Peyer's patch (tissue), 4 donors: ENCODE data around the gene GABRD. TPM values are rescaled to one million over a fixed set of nuclear protein-coding genes. Genes with fewer than 3 reads are reported as not detected.

Source experiments
- DNase-seq, 3 donors: peaks; one replicate each; pipeline ENCODE4 v3.0.0-alpha.2; 2017 to 2019
- H3K27ac ChIP-seq, 4 donors: fragments of 200-600 bp; sonication (generic); one replicate each; pipeline ENCODE4 v1.5.1; 2016 to 2019
- H3K27me3 ChIP-seq, 2 donors: fragments of 200-600 bp; sonication (generic); one replicate each; pipeline ENCODE4 v1.5.1; 2019
- H3K36me3 ChIP-seq, 3 donors: fragments of 200-600 bp; sonication (generic); one replicate each; pipeline ENCODE4 v1.5.1; 2016 to 2019
- H3K4me1 ChIP-seq, 4 donors: fragments of 200-600 bp; sonication (generic); one replicate each; pipeline ENCODE4 v1.5.1; 2016 to 2019
- H3K4me3 ChIP-seq, 4 donors: fragments of 200-600 bp; sonication (generic); 1 replicate in 3 of 4; 2 replicates in 1 of 4; pipeline ENCODE4 v1.5.1; 2016 to 2019; ENCODE audit warnings: mild to moderate bottlenecking in 1 of 4
- H3K9me3 ChIP-seq, 4 donors: fragments of 200-600 bp; sonication (generic); one replicate each; pipeline ENCODE4 v1.5.1; 2016 to 2019; ENCODE audit warnings: mild to moderate bottlenecking in 1 of 4
- POLR2A ChIP-seq, 2 donors: fragments of 450-650 bp; IDR thresholded peaks; one replicate each; pipeline ENCODE4 v1.5.1; 2017; ENCODE audit warnings: antibody characterized with exemption in 2 of 2, mild to moderate bottlenecking in 2 of 2, moderate library complexity in 2 of 2
- total RNA-seq, 4 donors: library from RNA; depleted of rRNA; stranded (reverse); fragments of >200 nt; gene quantifications; one replicate each; pipeline ENCODE4 v1.1.0, GENCODE V29; 2016
- TF ChIP-seq, protein P1 (sequence below), 6 experiments: fragments of 450-650 bp in 4 of 6; fragments of 200-600 bp in 2 of 6; sonication (generic) in 1 of 6; IDR thresholded peaks; one replicate each; pipeline ENCODE4 v1.5.1; 2017 to 2019; ENCODE audit warnings: antibody characterized with exemption in 6 of 6, mild to moderate bottlenecking in 3 of 6, moderate library complexity in 1 of 6

Gene GABRD
- total RNA-seq, 4 donors from 2014 or later, result not detected

DNA sequence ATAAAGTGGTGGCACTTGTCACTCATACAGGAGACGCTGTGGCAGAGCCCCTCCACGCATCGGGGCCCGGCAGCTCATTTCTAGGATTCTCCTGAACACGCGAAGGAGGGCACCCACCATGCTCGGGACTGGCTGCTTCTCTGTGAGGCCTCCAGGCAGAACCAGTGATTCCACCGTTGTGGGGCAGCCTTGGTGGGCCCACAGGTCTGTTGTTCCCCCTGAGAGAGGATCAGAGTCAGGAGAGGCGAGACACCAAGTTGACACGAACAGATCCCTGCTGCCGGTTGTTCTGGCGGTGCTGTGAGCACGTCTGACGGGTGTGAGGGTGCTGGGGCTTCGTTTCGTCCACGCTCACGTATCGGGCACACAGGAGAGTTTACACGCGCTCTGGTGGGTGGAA, 57.7 kb downstream of the GABRD start:
- H3K4me3 ChIP-seq, result no peak overlapping the region
- TF ChIP-seq POLR2A (IDR thresholded peaks at IDR 0.05), result no peak
- TF ChIP-seq, protein P1, sequence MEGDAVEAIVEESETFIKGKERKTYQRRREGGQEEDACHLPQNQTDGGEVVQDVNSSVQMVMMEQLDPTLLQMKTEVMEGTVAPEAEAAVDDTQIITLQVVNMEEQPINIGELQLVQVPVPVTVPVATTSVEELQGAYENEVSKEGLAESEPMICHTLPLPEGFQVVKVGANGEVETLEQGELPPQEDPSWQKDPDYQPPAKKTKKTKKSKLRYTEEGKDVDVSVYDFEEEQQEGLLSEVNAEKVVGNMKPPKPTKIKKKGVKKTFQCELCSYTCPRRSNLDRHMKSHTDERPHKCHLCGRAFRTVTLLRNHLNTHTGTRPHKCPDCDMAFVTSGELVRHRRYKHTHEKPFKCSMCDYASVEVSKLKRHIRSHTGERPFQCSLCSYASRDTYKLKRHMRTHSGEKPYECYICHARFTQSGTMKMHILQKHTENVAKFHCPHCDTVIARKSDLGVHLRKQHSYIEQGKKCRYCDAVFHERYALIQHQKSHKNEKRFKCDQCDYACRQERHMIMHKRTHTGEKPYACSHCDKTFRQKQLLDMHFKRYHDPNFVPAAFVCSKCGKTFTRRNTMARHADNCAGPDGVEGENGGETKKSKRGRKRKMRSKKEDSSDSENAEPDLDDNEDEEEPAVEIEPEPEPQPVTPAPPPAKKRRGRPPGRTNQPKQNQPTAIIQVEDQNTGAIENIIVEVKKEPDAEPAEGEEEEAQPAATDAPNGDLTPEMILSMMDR (IDR thresholded peaks at IDR 0.05), result no peak
- no peak for DNase-seq
- no peaks in the 10 kb centered on the region for H3K27me3 ChIP-seq
- peaks cover 0 to 28% (median 0%) of the 10 kb centered on the region in 3 donors for H3K36me3 ChIP-seq
- peaks cover 0 to 22% (median 7%) of the 10 kb centered on the region in 4 donors for H3K9me3 ChIP-seq
- no peak overlapping the region for H3K27ac ChIP-seq
- peaks cover 0 to 13% (median 1%) of the 10 kb centered on the region in 4 donors for H3K4me1 ChIP-seq

GRCh38 chr1:2078170-2078569, 59.0 kb downstream of the GABRD start:
- DNase-seq, result no peak
- Histone ChIP-seq H3K4me3 (no peak overlapping the region), H3K36me3 (peaks cover 0 to 28% (median 0%) of the 10 kb centered on the region in 3 donors), H3K27me3 (no peaks in the 10 kb centered on the region), H3K4me1 (peaks cover 0 to 2% (median 0%) of the 10 kb centered on the region in 4 donors), H3K27ac (no peak overlapping the region), H3K9me3 (peaks cover 0 to 22% (median 7%) of the 10 kb centered on the region in 4 donors)
- TF ChIP-seq POLR2A (IDR thresholded peaks at IDR 0.05), result no peak
- TF ChIP-seq, protein P1 (IDR thresholded peaks at IDR 0.05), result no peak

DNA sequence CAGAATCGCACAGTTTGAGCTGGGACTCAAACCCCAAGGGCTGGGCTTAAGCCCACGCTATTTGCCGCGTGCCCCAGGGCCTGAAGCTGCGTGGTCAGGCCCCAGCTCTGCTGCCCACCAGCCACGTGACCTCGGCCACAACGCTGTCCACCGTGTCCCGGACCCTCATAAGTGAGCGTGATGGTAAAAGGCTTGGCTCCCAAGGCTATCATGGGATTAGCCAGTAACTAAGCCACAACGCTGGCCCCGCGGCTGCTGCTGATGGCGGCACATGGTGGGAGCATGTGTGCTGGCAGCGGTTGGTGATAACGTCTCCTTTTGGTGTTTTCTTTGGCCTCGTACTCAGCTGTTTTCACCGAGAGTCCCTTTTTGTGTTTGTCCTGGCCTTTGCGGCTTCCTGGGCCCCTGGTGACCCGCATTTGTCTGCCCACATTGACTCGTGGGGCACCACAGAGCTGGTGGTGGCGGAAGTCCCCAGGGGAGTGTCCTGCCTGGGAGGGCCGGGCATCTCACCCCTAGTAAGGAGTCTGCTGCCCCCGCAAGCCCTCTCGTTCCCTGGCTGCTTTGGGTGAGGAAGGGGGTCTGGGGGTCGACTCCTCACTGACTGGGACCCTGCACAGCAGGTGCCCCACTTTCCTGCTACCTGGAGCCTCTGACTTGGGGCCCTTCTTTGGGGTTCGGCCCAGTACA, 60.4 kb downstream of the GABRD start:
- Histone ChIP-seq H3K36me3 (peaks cover 0 to 27% (median 0%) of the 10 kb centered on the region in 3 donors), H3K4me1 (no peaks in the 10 kb centered on the region), H3K27ac (no peak overlapping the region), H3K4me3 (no peak overlapping the region), H3K27me3 (no peaks in the 10 kb centered on the region), H3K9me3 (peaks cover 0 to 22% (median 7%) of the 10 kb centered on the region in 4 donors)
- no peak for DNase-seq
- TF ChIP-seq, protein P1 (IDR thresholded peaks at IDR 0.05), result no peak
- TF ChIP-seq POLR2A (IDR thresholded peaks at IDR 0.05), result no peak

- Histone ChIP-seq H3K4me1 (no peaks in the 10 kb centered on the region), H3K27me3 (no peaks in the 10 kb centered on the region), H3K27ac (no peak overlapping the region), H3K36me3 (peaks cover 0 to 21% (median 0%) of the 10 kb centered on the region in 3 donors), H3K4me3 (no peak overlapping the region), H3K9me3 (peaks cover 0 to 22% (median 7%) of the 10 kb centered on the region in 4 donors)
- TF ChIP-seq, protein P1 (IDR thresholded peaks at IDR 0.05), result no peak
- no peak for TF ChIP-seq POLR2A (IDR thresholded peaks at IDR 0.05)
- DNase-seq, result no peak
Observed at GRCh38 chr1:2080140-2080539, 61.0 kb downstream of the GABRD start.

Other genes starting within 250 kb of the GABRD start
- 100 to 1,000 TPM; 115 to 210 (median 162) TPM for gene NADK, start 240.9 kb upstream of the GABRD start, total RNA-seq
- 100 to 1,000 TPM; 112 to 266 (median 236) TPM for gene GNB1, start 128.3 kb upstream of the GABRD start, total RNA-seq
- gene CALML6, start 104.1 kb upstream of the GABRD start, total RNA-seq, result not detected
- gene TMEM52, start 100.1 kb upstream of the GABRD start, total RNA-seq, result 10 to 100 TPM in 1 of 4 donors, 1 to 10 TPM in 3; 2.2 to 11.6 (median 6.4) TPM
- 1 to 10 TPM in 1 of 4 donors, under 1 TPM in 2, not detected in 1; 0.35 to 1.1 (median 0.83) TPM for gene CFAP74, start 15.6 kb upstream of the GABRD start, total RNA-seq
- 100 to 1,000 TPM in 2 of 4 donors, 10 to 100 TPM in 2; 51.2 to 105 (median 93.6) TPM for gene PRKCZ, start 31.1 kb downstream of the GABRD start, total RNA-seq
- gene FAAP20, start 175.4 kb downstream of the GABRD start, total RNA-seq, result 10 to 100 TPM; 16.5 to 31.2 (median 25.4) TPM
- gene SKI, start 209.0 kb downstream of the GABRD start, total RNA-seq, result 10 to 100 TPM; 20.1 to 41.5 (median 37.1) TPM